ENCODE data around the gene PCNX1. TPM values are rescaled to one million over a fixed set of nuclear protein-coding genes. Genes with fewer than 3 reads are reported as not detected.

Gene PCNX1
- total and polyA plus RNA-seq, 2 of the 4 experiments (the other 2 are of a cell fraction), result 15.0 to 43.7 TPM

DNA sequence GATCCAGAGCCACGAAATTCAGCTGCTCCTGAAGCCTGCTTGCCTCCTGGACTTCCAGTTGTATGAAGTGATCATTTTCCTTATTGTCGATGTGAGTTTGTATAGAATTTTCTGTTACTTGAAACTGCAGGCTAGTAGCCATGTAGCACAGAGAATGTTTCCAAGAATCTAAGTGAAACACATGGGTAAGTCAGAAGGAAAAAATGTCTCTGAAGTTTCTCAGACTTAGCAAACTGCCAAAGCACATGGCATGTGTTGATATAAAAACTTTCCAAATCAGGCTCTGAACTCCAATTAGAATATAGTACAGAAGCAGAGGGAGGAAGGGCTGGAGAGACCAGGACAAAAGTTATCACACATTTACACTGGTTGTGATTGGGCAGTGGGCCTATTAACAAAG is 9.8 kb upstream of the PCNX1 start:
- no peak overlapping the region for H3K9ac ChIP-seq (ENCODE audit: low read depth, low read length)
- 0 out of 2 replicates have a peak overlapping the region, but pooled peaks have one; percentile 53 for H3K23ac ChIP-seq (ENCODE audit: low read depth, low read length)
- intact Hi-C loops (cut with micrococcal nuclease), result no loop called here
- POLR2A ChIA-PET (ENCODE audit: unreplicated experiment), result no interaction called here
- H2AK5ac ChIP-seq (ENCODE audit: low read depth, low read length), result peak overlapping the region; percentile 68; the same call in 1 of the 2 replicates
- peak overlapping the region; percentile 65 for H2BK120ac ChIP-seq (ENCODE audit: low read depth, low read length)
- no peaks in the 10 kb centered on the region for H3K27me3 ChIP-seq (ENCODE audit: control insufficient read depth, insufficient read depth, low read length)
- H3K9me3 ChIP-seq (ENCODE audit: control insufficient read depth, insufficient read depth, low read length), result no peaks in the 10 kb centered on the region
- no peaks in the 10 kb centered on the region for H3K36me3 ChIP-seq (ENCODE audit: control insufficient read depth, insufficient read depth, low read length)
- H3K4ac ChIP-seq (ENCODE audit: low read depth, low read length), result peak overlapping the region; percentile 76
- peaks cover 6% of the 10 kb centered on the region for H3K9me1 ChIP-seq (ENCODE audit: insufficient read depth, low read length)
- peak overlapping the region; percentile 83 for H3K4me2 ChIP-seq (ENCODE audit: low read depth, low read length)
- BruUV-seq (replicated peaks), result no TSS peak
- peak overlapping the region in 1 of 2 experiments; percentile 64; a peak in 1 of 4 replicates for H4K8ac ChIP-seq (ENCODE audit: low read depth in 2 of 2, low read length in 2 of 2)
- no peak overlapping the region for H3K56ac ChIP-seq (ENCODE audit: extremely low read depth, insufficient read depth, low read length)
- peak overlapping the region; percentile 75; the same call in 1 of the 2 replicates for H3K18ac ChIP-seq (ENCODE audit: low read depth, low read length)
- in situ Hi-C loops (cut with MboI; ENCODE audit: low sequenced_read_pairs), result no loop called here
- peak overlapping the region; percentile 59; the same call in 1 of the 2 replicates for H2BK20ac ChIP-seq (ENCODE audit: low read depth, low read length)
- H2AK9ac ChIP-seq (replicated peaks; ENCODE audit: low read depth, low read length, poor library complexity), result no peak overlapping the region
- dilution Hi-C loops (cut with HindIII; ENCODE audit: low sequenced_read_pairs, unreplicated experiment), result no loop called here
- no peak overlapping the region for H3K4me3 ChIP-seq (ENCODE audit: insufficient read depth, low read depth, low read length)
- H2BK5ac ChIP-seq (ENCODE audit: low read depth, low read length, poor library complexity, severe bottlenecking), result peak overlapping the region; percentile 77
- H4K91ac ChIP-seq (ENCODE audit: insufficient read depth, low read depth, low read length), result peak overlapping the region; percentile 69
- peak overlapping the region; percentile 46; the same call in 1 of the 3 replicates for H2BK15ac ChIP-seq (ENCODE audit: low read depth, low read length)
- peak overlapping the region; percentile 51; the same call in 1 of the 2 replicates for H4K5ac ChIP-seq (ENCODE audit: low read depth, low read length)
- no CpG with 5 or more reads among the region's 2 CpGs for WGBS, 2 experiments (ENCODE audit: extremely low coverage in 2 of 2, insufficient read length in 1 of 2)
- peak overlapping the region; percentile 71; the same call in 1 of the 2 replicates for H3K14ac ChIP-seq (replicated peaks; ENCODE audit: low read depth, low read length)
- CTCF ChIA-PET, result no interaction called here
- H3K4me1 ChIP-seq (ENCODE audit: control insufficient read depth, insufficient read depth, low read length), result peaks cover 12% of the 10 kb centered on the region
- peak overlapping the region; percentile 68 for H2AFZ ChIP-seq (replicated peaks; ENCODE audit: low read length, poor library complexity)
- no peaks in the 10 kb centered on the region for H4K20me1 ChIP-seq (ENCODE audit: insufficient read depth, low read length)
- H3K79me1 ChIP-seq (ENCODE audit: low read depth in 1 of 2, low read length in 2 of 2), result no peaks in the 10 kb centered on the region
- ATAC-seq (ENCODE audit: low read depth) (peak; percentile 82), DNase-seq (peak; percentile 91)
- TF ChIP-seq CEBPB (IDR thresholded peaks at IDR 0.05; ENCODE audit: low read depth, low read length), result 0 out of 2 replicates have a peak, but pooled peaks have one; percentile 5
- no peak for TF ChIP-seq BHLHE40 (IDR thresholded peaks at IDR 0.05; ENCODE audit: low read depth, low read length)
- no peak for TF ChIP-seq FOS (IDR thresholded peaks at IDR 0.05; ENCODE audit: low read depth, low read length)
- TF ChIP-seq MAFK (IDR thresholded peaks at IDR 0.05; ENCODE audit: low read depth, low read length), result no peak
- TF ChIP-seq MXI1 (IDR thresholded peaks at IDR 0.05; ENCODE audit: borderline replicate concordance, low read depth, low read length), result peak; percentile 94
- TF ChIP-seq USF2 (IDR thresholded peaks at IDR 0.05; ENCODE audit: low read depth, low read length), result no peak
- TF ChIP-seq NFE2L2 (IDR thresholded peaks at IDR 0.05; ENCODE audit: low read depth, low read length), result no peak
- TF ChIP-seq RAD21 (IDR thresholded peaks at IDR 0.05; ENCODE audit: low read length), result no peak
- TF ChIP-seq CHD1 (IDR thresholded peaks at IDR 0.05; ENCODE audit: low read depth, low read length), result no peak
- H3K27ac ChIP-seq (ENCODE audit: insufficient read depth, low read length), result peak overlapping the region; percentile 61; the same call in 1 of the 2 replicates
